A549 (cell line): ENCODE data around the gene COMMD7.

Experiments
- CHD2 ChIP-seq: fragments of 150-350 bp; IDR thresholded peaks from 2 replicates; pipeline ENCODE4 v1.6.1; 2014; ENCODE audit warnings: low read length; ENCODE audit not compliant: partially characterized antibody
- ESRRA ChIP-seq: fragments of 150-350 bp; IDR thresholded peaks from 2 replicates; pipeline ENCODE4 v1.6.1; 2014; ENCODE audit warnings: mild to moderate bottlenecking, low read length, borderline replicate concordance
- FOSL2 ChIP-seq, 2 experiments: fragments of 450-650 bp in 1 of 2; fragments of >200 bp in 1 of 2; sonication (Bioruptor Twin) in 1 of 2; formaldehyde crosslinking; IDR thresholded peaks; 2 replicates each; pipeline versions ENCODE4 v1.5.0 to v1.6.1; 2016 to 2020; ENCODE audit warnings: mild to moderate bottlenecking in 1 of 2, moderate library complexity in 1 of 2
- HOXA7 ChIP-seq: fragments of 250-450 bp; sonication (Bioruptor Pico); IDR thresholded peaks from 2 replicates; pipeline ENCODE4 v1.5.0; 2020; ENCODE audit warnings: mild to moderate bottlenecking, moderate library complexity
- JUNB ChIP-seq: fragments of >200 bp; sonication (Bioruptor Twin); formaldehyde crosslinking; IDR thresholded peaks from 2 replicates; pipeline ENCODE4 v1.6.1; 2016
- KDM5A ChIP-seq: fragments of 200-600 bp; sonication (generic); IDR thresholded peaks from 2 replicates; pipeline ENCODE4 v1.6.1; 2016; ENCODE audit warnings: antibody characterized with exemption, mild to moderate bottlenecking
- MAZ ChIP-seq: fragments of 150-350 bp; IDR thresholded peaks from 2 replicates; pipeline ENCODE4 v1.6.1; 2014; ENCODE audit warnings: antibody characterized with exemption, low read depth, low read length, borderline replicate concordance
- POLR2A ChIP-seq: IDR thresholded peaks from 2 replicates; pipeline ENCODE4 v1.6.1; 2012; ENCODE audit warnings: mild to moderate bottlenecking, low read length
- SMC3 ChIP-seq: fragments of >200 bp; sonication (Bioruptor Twin); formaldehyde crosslinking; IDR thresholded peaks from 3 replicates; pipeline ENCODE4 v1.6.1; 2018; ENCODE audit warnings: inconsistent platforms
- ZFP36 ChIP-seq: fragments of 450-650 bp; IDR thresholded peaks from 2 replicates; pipeline ENCODE4 v1.6.1; 2014; ENCODE audit warnings: borderline replicate concordance; ENCODE audit not compliant: partially characterized antibody
- TF ChIP-seq, protein P1 (sequence below): fragments of 200-600 bp; sonication (generic); IDR thresholded peaks from 2 replicates; pipeline ENCODE4 v1.6.1; 2016; ENCODE audit warnings: antibody characterized with exemption, mild to moderate bottlenecking, moderate library complexity
- TF ChIP-seq, protein P2 (sequence below): fragments of >200 bp; sonication (Bioruptor Twin); formaldehyde crosslinking; IDR thresholded peaks from 3 replicates; pipeline ENCODE4 v1.5.1; 2016

- TF ChIP-seq FOSL2 (IDR thresholded peaks at IDR 0.05) (no peak), FOSL2 (CRISPR knock-in tag; IDR thresholded peaks at IDR 0.05) (no peak), SMC3 (no peak), ZFP36 (no peak), HOXA7 (CRISPR knock-in tag) (no peak), POLR2A (no peak), KDM5A (no peak), ESRRA (no peak), MAZ (no peak), CHD2 (no peak), JUNB (no peak)
- TF ChIP-seq, protein P1, sequence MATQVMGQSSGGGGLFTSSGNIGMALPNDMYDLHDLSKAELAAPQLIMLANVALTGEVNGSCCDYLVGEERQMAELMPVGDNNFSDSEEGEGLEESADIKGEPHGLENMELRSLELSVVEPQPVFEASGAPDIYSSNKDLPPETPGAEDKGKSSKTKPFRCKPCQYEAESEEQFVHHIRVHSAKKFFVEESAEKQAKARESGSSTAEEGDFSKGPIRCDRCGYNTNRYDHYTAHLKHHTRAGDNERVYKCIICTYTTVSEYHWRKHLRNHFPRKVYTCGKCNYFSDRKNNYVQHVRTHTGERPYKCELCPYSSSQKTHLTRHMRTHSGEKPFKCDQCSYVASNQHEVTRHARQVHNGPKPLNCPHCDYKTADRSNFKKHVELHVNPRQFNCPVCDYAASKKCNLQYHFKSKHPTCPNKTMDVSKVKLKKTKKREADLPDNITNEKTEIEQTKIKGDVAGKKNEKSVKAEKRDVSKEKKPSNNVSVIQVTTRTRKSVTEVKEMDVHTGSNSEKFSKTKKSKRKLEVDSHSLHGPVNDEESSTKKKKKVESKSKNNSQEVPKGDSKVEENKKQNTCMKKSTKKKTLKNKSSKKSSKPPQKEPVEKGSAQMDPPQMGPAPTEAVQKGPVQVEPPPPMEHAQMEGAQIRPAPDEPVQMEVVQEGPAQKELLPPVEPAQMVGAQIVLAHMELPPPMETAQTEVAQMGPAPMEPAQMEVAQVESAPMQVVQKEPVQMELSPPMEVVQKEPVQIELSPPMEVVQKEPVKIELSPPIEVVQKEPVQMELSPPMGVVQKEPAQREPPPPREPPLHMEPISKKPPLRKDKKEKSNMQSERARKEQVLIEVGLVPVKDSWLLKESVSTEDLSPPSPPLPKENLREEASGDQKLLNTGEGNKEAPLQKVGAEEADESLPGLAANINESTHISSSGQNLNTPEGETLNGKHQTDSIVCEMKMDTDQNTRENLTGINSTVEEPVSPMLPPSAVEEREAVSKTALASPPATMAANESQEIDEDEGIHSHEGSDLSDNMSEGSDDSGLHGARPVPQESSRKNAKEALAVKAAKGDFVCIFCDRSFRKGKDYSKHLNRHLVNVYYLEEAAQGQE: no peak
- TF ChIP-seq, protein P2, sequence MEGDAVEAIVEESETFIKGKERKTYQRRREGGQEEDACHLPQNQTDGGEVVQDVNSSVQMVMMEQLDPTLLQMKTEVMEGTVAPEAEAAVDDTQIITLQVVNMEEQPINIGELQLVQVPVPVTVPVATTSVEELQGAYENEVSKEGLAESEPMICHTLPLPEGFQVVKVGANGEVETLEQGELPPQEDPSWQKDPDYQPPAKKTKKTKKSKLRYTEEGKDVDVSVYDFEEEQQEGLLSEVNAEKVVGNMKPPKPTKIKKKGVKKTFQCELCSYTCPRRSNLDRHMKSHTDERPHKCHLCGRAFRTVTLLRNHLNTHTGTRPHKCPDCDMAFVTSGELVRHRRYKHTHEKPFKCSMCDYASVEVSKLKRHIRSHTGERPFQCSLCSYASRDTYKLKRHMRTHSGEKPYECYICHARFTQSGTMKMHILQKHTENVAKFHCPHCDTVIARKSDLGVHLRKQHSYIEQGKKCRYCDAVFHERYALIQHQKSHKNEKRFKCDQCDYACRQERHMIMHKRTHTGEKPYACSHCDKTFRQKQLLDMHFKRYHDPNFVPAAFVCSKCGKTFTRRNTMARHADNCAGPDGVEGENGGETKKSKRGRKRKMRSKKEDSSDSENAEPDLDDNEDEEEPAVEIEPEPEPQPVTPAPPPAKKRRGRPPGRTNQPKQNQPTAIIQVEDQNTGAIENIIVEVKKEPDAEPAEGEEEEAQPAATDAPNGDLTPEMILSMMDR: no peak
These were observed 21.0 kb upstream of the COMMD7 start for GRCh38 chr20:32764005-32764960.
